AG09319 (cell line): Measurements from ENCODE around the gene RRP1.

Source experiments
- DNase-seq: peaks from one replicate; pipeline ENCODE4 v3.0.0-alpha.2; 2010; ENCODE audit warnings: low read depth; ENCODE audit errors: extremely low read depth
- CTCF ChIP-seq: IDR thresholded peaks from 2 replicates; pipeline ENCODE4 v1.5.1; 2011; ENCODE audit warnings: low read depth, mild to moderate bottlenecking, inconsistent platforms, low read length, moderate library complexity

The RRP1 gene

DNA sequence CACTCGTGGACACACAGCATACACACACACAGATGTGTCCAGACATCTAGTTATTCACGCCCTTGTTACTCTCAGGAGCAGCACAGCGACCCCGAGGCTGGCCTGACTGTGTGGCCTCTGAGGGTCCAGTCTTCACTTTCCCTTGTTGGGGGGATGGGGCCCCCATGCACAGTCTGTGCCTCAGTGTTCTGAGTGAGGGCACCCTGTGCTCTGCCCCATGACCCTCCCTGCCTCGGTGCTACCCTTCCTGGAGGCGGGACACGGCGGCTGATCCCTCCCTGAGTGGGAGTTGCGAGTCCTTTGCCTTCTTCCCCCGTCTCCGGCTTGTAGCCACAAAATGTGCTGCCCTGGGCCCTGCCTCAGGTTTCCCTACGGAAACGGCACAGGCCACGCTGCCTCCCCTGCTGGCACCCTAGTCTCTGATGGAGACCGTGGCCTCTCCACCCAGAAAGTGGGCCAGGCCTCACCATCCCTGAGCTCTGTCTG, 21.8 kb upstream of the RRP1 start:
- no peak for DNase-seq
- no peak for TF ChIP-seq CTCF

- TF ChIP-seq CTCF, result no peak
- DNase-seq, result no peak
Measured at GRCh38 chr21:43767984-43768867, 21.2 kb upstream of the RRP1 start.

DNA sequence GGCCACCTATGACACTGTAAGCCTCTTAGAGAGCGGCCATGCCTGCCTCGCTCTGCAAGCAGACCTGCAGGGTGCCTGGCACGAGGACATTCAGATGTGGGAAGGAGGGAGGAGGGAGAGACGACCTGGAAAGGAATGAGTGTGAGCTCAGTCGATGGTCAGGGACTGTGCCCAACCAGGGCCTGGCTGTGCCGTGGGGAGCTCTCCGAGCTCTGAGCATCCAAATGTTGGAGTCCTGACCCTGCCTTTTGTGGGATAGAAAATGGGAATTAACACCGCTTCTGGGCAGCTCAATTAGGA, 20.6 kb upstream of the RRP1 start:
- DNase-seq, result no peak
- TF ChIP-seq CTCF, result no peak

- no peak for TF ChIP-seq CTCF
- DNase-seq, result no peak
Measured at GRCh38 chr21:43769325-43769958, 19.9 kb upstream of the RRP1 start.

DNA sequence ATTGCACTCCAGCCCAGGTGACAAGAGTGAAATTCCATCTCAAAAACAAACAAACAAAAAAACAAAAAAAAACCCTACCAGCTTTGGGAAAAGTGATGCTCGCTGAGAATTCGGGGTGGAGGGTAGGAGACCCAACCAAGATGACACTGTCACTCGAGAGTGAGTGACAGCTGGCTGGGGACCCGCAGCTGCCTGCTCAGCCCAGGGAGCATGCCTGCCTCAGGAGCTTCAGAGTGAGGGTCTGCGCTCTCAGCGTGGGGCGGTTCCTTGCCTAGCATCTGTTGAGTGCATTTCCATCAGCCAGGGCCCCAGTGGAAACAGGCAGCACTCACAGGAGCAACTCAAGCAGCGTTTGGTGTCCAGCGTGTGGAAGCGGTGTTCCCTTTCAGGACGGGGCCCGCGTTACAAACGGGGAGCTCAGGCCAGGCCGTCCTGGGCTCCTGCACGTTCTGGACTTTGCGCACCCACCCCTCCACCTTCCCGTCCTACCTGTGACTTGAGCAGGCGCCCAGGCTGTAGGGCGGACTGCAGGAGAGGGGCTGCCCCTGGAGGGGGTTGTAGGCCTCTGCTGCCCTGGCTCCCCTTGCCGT, 19.2 kb upstream of the RRP1 start:
- no peak for DNase-seq
- no peak for TF ChIP-seq CTCF

- no peak for TF ChIP-seq CTCF
- DNase-seq, result no peak
Measured at GRCh38 chr21:43771199-43771675, 18.1 kb upstream of the RRP1 start.
